HG03159 (cell line): ENCODE results near the gene ASF1B.
"Not testable (repeated sequence)": the region's sequence is repeated elsewhere in the genome, so short reads cannot be mapped to it uniquely, and the experiment has no call there.

ENCODE experiments used
- ATAC-seq: cut with Tn5 transposase; IDR thresholded peaks from one replicate; pipeline ENCODE4 v1.9.1; 2021; ENCODE audit warnings: mild to moderate bottlenecking, moderate library complexity; ENCODE audit not compliant: unreplicated experiment

The ASF1B gene

DNA sequence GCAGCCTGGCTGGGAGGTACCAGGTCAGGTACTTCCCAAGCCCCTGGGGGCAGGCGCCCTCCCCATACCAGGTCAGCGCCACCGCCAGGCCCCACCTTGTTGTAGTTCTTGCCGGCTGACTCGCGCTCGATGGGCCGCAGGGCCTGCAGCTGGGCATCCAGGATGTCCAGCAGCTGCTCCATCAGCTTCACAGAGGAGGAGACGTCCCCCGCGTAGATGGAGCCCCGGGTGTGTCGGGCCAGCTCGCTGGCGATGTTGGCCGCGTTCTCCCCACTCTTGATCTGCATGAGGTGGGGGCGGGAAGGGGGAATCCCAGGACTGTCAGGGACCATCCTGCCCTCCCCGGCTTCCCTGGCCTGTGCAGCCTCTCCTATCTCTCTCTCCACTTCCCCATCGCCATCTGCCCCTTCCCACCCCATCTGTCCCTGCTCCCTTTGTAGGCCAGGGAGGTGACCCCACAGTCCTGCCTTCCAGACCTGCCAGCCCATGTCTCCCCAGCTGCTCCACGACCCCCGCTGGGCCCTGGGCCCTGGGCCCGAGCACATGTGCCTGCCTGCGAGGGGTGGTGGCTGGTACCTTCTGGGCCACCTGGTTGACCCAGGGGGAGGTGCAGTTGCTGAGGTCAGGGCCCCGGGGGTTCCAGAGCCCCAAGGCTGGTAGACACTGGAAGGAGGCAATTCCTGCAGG lies 23.8 kb upstream of the ASF1B start:
- no peak for ATAC-seq

DNA sequence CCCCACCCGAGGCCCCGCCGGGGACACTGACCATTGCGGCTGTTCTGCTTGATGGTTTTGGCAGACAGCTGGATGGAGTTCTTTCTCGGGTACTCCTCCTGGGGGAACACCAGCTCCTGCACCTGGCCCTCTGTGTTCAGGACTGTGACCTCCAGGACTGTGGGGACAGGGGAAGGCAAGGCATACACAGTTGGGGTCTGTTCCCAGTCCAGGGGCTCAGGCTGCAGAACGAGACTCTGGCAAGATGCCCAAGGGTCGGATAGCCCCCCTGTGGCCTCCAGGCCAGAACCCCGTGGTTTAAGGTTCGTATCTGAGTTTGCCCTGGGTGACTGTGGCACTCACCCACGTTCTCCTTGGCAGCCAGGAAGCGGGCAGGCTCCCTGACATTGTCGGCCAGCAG lies 22.7 kb upstream of the ASF1B start:
- ATAC-seq: no peak

DNA sequence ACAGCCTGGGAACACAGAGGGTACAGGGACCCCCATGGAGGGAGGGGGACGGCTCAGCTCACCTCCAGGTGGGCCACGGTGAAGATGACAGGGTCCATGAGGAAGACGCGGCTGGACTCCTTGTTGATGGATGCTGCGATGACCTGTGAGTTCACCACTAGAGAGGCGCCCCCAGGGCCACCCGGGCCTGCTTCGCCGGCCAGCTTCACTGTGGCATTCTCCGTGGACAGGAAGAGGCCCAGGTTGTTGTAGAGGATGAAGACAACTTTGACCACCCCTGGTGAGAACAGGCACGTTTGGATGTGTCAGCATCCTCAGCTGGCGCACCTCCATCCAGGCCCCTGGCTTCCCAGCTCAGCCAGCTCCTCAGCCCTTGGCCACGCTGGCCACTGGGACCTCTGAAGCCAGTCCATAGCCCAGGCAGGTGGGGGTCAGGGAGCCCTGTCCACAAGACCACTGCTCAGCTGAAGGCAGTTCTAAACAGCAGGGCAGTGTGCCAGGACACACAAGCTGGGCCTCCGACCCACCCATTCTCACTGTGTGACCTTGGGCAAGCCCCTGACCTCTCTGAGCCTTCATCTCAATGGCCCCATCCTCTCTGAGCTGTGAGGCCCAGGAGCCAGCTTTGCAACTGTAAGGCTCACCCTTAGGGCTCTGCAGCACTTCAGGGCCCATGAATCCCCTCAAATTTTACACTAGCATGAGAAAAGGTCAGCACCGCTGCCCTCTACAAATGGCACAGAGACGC lies 22.1 kb upstream of the ASF1B start:
- ATAC-seq: no peak

DNA sequence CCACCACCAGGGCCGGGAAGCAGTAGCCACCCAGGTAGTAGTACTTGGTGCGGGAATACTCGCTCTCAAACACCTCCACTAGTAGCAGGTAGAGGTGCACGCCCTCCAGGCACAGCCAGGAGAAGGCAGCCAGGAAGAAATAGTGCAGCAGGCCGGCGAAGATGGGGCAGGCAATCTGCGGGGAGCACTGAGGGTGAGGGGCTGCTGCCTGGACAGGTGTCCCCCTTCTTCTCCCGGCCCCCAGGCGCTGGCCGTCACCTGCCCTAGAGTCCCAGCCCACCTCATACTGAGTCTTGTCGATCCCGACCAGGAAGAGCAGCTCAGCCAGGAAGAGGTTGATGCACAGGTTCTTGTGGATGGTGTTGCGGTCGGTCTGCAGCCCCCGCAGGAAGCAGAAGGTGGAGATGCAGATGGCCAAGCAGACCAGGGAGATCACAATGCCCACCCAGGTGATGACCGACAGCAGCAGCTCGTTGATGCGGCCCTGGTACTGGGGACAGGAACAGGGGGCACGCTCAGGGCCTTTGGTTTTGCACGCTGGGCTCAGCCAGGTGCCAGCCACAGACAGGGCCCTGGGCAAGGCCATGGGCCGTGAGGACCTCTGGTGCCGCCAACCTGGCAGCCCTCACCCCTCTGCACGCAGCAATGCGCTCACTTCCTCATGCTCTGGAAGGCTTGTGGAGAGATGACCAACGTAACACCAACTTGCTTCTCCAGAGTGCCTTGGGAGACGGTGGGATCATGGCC lies 20.8 kb upstream of the ASF1B start:
- ATAC-seq: no peak

DNA sequence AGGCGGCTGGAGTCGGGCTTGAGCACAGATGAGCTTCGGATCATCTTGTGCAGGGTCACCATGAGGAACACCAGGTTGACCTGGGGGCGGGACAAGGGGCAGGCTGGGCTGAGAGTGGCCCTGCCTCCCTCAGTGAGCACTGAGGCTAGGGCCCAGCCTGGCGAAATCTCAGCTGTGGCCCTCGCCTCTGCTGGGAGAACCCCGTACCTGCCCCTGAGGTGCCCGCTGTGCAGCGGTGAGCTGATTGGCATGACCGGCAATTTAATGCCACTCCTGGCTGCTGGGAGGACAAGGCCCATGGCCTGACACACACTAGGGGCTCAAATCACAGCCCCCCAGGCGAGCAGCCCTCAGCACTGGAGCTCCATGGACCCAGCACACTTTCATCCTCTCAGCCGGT lies 19.7 kb upstream of the ASF1B start:
- ATAC-seq: no peak

DNA sequence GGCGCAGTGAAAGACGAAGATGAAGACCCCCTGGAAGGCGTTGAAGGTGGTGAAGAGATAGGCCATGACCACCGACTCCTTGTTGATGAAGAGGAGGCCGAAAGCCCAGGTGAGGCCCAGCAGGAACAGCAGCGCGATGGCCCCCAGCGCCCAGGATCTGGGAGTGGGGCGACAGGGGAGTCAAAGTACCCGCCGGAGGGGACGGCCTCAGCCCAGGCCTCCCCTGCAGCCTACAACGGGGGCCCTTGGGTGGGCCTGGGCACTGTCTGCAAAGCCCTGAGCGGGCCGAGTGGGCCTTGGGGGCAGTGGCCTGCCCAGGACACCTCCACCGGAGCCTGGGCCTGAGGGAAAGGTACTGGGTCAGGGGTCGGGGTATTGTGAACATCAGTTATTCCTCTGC lies 19.0 kb upstream of the ASF1B start:
- ATAC-seq: no peak

DNA sequence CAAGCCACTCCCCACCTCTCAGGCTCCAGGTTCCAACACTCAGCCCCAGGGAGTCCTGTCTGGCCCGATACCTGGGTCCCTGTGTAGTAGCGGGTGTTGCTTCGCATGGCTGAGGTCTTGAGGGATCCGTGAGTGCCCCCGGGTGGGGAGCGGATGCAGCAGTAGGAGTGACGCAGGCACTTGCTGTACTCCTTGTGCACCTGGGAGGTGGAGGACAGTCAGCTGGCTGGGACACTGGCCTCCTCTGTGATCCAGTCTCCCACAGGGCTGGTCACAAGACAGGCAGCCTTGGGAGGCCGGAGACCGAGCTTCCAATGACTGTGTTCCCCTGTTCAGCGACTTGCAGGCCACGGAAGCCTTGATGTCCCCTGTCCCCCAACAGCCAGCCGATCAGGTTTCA lies 16.3 kb upstream of the ASF1B start:
- no peak for ATAC-seq

DNA sequence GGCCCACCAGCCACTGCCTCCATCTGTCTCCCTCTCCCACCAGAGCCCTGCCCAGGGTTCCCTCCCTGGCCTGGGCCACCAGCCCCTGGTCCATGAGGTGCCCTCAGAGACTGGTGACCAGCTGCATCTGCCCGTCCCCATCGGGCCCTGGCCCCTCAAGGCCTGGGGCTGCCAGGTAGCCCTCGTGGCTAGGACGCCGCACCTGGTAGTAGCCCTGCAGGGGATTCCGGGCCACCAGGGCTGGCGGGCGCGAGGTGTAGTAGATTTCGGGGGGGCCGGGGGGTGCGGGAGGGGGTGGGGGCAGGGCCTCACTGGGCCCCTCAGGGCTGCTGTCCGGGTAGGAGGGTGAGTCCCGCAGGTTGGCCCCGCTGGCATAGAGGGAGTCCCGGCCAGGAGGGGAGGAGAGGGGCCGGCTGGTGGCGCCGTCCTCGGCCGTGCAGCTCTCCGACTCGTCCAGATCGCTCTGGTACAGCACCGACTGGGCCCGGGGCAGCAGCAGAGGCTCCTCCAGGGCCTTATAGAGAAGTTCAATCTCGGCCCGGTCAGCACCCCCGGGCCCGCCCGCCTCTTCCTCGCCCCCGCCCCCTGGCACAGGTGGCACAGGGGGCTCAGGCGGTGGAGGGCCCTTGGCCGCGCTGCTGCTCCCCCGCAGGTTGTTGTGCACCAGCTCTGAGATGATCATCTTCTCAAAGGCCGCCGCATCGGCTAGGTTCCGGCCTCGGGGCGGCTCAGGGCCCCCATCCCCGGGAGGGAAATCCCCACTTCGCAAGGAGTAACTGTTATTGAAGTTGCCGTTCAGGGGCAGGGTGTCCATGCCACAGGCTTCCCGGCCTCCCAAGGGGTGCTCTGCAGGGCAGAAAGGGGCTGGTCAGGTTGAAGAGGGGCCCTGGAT lies 14.6 kb upstream of the ASF1B start:
- no peak for ATAC-seq

DNA sequence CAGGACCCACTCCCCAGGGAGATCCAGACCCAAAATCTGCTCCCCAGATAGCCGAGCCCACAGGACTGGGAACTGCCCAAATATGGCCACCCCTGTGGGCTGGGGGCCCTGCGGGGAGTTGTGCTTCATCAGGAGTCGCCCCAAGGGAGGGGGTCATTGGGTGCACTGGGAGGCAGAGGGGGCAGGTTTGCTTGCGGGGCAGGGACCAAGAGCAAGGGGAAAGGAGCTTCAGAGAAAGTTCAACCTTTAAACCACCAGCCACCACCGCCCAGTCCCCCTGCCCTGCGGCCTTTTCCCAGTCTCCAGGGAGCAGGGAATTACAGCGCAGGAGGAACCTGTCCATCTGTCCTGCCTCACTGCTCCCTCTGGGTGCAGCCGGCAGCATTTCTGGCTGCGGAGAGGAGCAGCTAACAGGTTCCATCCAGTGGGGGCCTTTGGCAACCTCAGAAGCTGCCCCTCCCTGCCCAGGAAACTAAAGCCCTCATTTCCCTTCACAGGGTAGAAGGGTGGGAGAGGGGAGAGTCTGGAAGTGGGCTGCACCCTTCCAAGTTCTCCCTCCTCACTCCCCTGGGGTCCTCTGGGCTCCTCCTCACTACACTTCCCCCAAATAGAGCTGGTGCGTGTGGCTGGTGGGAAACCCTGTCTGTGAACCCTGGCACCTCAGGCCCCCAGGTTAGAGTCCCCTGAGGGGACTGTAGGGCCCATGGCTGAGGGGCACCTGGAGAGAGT lies 13.8 kb upstream of the ASF1B start:
- ATAC-seq: no peak

DNA sequence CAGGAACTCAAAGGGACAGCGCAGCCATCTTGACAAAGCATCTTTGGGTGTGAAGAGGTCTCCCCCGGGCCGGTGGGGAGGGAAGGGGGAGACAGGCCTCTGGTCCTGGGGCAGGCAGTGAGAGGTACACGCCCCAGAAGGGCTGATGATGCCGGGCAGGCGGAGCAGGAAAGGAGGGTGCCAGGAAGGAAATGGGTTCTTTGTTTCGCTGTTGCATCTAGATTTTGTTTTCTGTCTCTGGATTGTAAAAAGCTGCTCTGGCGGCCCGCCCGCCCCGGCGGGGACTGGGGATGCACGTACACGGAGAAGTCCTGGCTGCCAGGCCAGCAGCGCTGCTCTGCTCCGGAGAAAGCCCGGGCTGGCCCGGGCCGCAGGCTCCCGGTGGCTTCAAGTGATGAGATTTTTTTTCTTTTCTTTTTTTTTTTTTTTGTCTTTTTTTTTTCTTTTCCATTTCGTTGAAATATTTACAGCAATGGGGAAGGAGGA lies 13.2 kb upstream of the ASF1B start:
- ATAC-seq: no peak

DNA sequence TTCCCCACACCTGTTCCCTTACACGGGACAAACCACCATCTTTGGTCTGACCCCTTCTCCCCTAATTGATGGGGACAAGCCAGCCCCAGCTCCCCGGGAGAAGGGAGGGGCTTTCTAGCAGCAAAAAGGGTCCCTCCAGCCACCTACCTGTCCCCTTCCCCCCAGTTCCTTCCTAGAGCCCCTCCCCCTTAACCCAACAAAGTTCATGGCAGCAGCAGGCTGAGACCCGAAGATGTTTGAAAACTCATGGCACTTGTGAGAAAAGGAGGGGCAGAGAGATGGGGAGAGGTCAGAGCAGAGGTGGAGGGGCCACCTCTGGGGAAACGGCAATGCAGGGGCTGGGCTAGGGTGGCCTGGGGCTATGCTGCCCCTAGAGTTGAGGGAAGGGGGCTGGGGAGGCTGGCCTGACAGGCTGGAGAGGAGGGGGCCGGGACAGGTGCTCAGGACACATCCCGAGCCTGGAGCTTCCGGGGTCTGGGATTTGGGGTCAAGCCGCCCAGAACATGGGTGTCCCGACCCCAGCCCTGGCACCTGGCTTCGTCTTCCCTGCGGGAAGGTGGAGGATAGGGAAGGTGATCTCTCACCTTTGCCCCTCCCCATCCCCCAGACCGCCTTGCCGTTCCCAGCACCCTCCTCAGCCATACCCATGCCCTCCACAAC lies 12.5 kb upstream of the ASF1B start:
- no peak for ATAC-seq

DNA sequence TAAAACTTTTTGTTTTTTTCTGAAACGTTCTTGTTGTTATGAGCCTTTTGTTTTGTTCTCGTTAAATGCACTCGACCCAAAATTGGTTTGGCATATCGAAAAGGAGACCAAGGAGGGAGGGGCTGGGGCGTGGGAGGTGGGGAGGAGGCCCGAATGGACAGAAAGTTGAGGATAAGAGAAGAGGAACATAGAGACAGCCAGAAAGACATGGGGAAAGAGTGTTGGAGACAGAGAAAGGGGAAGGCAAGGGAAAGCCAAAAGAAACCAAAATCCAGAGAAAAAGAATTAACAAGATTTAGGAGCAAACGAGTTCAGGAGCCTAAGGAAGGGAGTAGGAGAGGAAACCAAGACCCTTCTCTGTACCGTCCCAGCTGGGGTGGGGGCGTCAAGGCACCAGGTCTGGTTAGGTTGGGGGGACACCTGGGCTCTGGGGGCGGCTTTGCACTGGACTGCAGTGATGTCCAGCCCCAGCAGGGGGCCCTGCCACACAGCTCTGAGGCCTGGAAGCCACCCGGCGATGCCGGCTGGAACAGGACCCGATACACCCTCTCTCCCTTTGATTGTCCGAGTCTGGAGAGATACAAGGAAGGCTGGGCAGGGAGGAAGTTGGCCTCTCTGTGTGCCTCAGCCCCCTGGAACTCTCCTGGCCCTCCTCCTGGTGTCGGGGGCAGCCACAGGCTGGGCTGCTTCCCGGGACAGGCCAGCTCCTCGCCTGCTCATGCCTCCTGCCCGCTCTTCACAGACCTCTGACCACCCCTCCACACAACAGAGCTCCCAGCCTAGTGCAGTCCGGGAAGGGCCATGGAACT lies 11.6 kb upstream of the ASF1B start:
- no peak for ATAC-seq

DNA sequence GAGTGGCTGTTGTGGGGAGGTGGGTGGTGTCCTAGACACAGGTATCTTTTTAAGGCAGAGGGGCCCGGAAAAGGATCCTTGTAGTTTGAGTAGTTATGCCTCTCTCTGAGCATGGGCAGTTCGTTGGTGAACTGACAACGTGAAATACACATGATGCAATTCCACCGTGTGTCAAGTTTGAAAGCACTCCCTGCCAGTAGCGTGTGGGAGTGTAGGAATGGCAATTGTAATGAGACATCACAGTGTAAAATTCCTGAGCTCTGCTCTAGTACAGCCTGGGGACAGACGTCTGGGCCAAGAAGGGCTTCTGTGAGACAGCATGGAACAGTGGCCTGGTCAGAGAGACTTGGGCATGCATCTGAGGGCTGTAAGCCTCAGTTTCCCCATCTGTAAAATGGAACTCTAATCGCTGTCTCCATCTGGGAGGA lies 10.4 kb upstream of the ASF1B start:
- ATAC-seq: no peak

DNA sequence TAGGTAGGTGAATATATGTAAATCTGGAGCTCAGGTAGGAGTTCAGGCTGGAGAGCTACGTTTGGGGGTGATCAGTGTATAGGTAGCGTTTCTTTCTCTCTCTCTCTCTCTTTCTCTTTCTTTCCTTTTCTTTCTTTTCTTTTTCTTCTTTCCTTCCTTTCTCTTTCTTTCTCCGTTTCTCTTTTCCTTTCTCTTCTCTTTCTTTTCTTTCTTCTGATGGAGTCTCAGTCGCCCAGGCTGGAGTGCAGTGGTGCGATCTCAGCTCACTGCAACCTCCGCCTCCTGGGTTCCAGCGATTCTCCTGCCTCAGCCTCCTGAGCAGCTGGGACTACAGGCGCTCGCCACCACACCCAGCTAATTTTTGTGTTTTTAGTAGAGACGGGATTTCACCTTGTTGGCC lies 9.8 kb upstream of the ASF1B start:
- not testable (repeated sequence) for ATAC-seq

DNA sequence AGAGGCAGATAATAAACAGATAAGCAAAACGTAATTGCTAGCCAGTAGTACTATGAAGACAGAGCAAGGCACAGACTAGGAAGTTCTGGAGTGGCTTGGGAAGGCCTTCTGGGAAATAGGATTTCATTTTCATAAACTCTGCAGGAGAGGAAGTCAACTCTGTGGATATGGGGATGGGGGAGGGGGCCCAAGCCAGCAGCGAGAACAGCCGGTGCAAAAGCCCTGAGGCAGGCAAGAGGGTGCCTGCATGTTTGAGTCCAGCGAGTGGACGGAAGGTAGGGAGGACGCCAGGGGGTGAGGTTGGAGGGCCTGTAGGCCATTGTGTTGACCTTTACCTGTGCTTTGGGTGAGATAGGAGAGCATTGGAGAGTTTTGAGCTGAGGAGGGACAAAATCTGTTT lies 9.0 kb upstream of the ASF1B start:
- ATAC-seq: no peak

DNA sequence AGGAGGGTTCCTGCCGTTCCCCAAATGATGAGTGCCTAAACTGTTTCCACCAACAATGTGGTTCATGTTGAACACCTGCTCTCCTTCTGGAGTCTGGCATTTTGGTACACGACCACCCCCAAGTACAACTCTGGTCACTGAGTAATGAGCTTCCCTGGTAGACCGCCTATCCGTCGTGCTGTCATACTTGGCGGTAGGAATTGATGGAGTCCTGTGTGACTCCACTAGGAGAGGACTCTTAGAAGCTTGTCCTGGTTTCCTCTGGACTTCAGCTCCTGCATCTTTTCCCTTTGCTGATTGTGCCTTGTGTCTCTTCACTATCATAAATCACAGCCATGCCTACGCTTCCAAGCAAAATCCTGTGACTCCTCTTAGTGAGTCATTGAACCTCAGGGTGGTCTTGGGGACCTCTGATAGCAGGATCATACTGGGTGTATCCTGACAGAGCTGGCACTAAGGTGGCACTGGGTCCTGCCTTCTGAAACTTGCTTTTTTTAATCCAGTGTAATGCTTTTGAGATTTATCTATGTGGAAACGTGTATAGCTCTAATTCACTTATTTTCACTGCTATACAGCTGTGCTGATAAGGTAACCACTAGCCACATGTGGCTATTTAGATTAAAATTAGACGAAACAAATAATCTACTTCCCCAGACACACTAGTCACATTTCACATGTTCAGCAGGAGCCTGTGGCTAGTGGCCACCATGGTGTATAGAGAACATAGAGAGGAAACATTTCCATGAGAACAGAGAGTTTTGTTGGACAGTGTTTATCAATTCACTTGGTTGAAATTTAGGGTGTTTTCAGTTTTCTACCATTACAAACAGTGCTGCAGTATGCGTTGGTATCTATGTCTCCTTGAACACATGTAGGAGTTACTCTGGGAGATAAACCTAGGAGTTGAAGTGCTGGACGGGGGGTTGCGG lies 6.1 kb upstream of the ASF1B start:
- no peak for ATAC-seq

DNA sequence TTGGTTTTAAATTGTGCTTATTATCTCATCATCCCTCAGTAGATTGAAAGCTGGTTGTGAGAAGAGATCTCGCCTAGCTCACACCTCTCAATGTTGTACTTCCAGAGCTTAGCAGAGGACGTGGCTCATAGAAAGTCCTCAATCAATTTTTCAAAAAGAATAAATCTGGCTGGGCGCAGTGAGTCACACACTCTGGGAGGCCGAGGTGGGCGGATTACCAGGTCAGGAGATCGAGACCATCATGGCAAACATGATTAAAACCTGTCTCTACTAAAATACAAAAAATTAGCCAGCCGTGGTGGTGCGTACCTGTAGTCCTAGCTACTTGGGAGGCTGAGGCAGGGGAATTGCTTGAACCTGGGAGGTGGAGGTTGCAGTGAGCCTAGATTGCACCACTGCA lies 4.7 kb upstream of the ASF1B start:
- no peak for ATAC-seq

DNA sequence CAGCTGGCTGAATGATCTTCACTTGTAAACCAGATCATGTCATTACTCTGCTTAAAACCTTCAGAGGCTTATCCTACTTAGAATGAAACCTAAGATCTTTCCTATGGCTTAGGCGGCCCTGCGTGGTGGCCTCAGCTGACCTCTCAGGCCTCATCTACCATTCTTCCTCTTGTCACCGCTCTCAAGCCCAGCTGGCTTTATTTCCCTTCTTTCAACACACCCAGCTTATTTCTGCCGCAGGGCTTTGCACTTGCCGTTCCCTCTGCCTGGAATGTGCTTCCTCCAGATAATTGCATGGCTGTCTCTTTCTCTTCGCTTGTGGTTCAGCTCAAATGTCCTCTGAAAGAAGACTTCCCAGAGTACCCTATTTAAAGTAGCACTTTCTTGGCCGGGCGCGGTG lies 3.6 kb upstream of the ASF1B start:
- ATAC-seq: no peak
